Uterus (tissue), 4 donors: ENCODE data around the gene CERS6. TPM values are rescaled to one million over a fixed set of nuclear protein-coding genes. Genes with fewer than 3 reads are reported as not detected.

Source experiments
- DNase-seq, 2 donors: peaks; one replicate each; pipeline ENCODE4 v3.0.0-alpha.2; 2019 to 2020
- H3K27ac ChIP-seq, 2 donors: fragments of 200-600 bp; sonication (generic); 1 replicate in 1 of 2; 2 replicates in 1 of 2; pipeline ENCODE4 v1.5.1; 2016 to 2018
- H3K27me3 ChIP-seq, 2 donors: fragments of 200-600 bp; sonication (generic); one replicate each; pipeline ENCODE4 v1.5.1; 2018 to 2019; ENCODE audit warnings: control low read depth in 1 of 2
- H3K36me3 ChIP-seq, 2 donors: fragments of 200-600 bp; sonication (generic); one replicate each; pipeline ENCODE4 v1.5.1; 2019; ENCODE audit warnings: control low read depth in 1 of 2
- H3K4me1 ChIP-seq, 2 donors: fragments of 200-600 bp; sonication (generic); one replicate each; pipeline ENCODE4 v1.5.1; 2018 to 2019; ENCODE audit warnings: control low read depth in 1 of 2
- H3K4me3 ChIP-seq, 2 donors: fragments of 200-600 bp; sonication (generic); 1 replicate in 1 of 2; 2 replicates in 1 of 2; pipeline ENCODE4 v1.5.1; 2018 to 2019; ENCODE audit warnings: mild to moderate bottlenecking in 1 of 2
- H3K9me3 ChIP-seq, 2 donors: fragments of 200-600 bp; sonication (generic); one replicate each; pipeline ENCODE4 v1.5.1; 2019; ENCODE audit warnings: control low read depth in 1 of 2
- POLR2A ChIP-seq, 2 donors: fragments of 450-650 bp; IDR thresholded peaks; one replicate each; pipeline ENCODE4 v1.6.1; 2016; ENCODE audit warnings: antibody characterized with exemption in 2 of 2, mild to moderate bottlenecking in 1 of 2, moderate library complexity in 1 of 2
- intact Hi-C: fragments of 100-400 bp; cut with DNase I; formaldehyde crosslinking; loops from one replicate; pipeline ENCODE4 v1.15.1; 2023; ENCODE audit warnings: low total_unique reads
- total RNA-seq, 4 donors: library from RNA; depleted of rRNA in 3 of 4; stranded (reverse); fragments of >200 nt in 3 of 4; gene quantifications; one replicate each; pipeline versions ENCODE4 v1.1.0 to v1.2.4, GENCODE V29; 2014 to 2023
- TF ChIP-seq, protein P1 (sequence below), 4 experiments: fragments of 200-600 bp in 2 of 4; fragments of 450-650 bp in 2 of 4; sonication (generic) in 2 of 4; IDR thresholded peaks; one replicate each; pipeline ENCODE4 v1.5.1; 2016 to 2019; ENCODE audit warnings: antibody characterized with exemption in 4 of 4, mild to moderate bottlenecking in 2 of 4, moderate library complexity in 1 of 4
- donor health status: DM: yes; HTN: yes; CAD: no.

CERS6 gene
- total RNA-seq, 4 donors from 2014 or later = 20.0 to 47.2 (median 26.6) TPM

DNA sequence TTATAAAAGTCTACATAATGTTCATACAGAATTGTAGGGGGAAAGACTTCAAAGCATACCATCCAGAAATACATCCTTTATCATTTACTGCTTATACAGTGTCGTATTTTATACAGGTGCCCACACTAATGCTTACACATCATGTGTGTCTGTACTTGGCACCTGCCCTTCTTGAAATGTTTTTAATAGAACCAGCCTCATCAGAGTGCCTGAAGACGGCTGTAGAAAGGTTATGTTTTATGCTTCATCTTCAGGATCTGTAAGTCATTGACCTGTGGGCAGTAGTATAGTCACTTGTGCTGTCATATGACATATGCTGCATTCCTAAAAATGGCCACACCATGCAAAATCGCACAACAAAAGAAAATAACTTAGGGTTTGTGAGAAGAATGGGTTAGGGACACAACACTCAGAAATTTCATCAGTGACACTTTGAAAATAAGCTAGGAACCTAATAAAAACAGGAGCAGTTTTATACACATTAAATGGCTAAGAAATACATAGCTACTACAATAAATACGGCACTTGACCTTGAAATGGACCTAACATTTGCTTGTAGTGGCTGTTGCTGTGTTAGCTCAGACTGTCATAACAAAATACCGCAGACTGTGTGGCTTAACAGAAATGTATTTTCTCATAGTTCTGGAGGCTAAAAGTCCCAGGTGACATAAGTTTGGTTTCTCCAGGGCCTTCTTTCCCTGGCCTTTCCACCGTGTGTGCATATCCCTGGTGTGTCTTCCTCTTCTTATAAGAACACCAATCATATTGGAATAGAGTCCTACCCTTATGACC, 112.6 kb downstream of the CERS6 start:
- TF ChIP-seq POLR2A (IDR thresholded peaks at IDR 0.05) = no peak
- TF ChIP-seq, protein P1, sequence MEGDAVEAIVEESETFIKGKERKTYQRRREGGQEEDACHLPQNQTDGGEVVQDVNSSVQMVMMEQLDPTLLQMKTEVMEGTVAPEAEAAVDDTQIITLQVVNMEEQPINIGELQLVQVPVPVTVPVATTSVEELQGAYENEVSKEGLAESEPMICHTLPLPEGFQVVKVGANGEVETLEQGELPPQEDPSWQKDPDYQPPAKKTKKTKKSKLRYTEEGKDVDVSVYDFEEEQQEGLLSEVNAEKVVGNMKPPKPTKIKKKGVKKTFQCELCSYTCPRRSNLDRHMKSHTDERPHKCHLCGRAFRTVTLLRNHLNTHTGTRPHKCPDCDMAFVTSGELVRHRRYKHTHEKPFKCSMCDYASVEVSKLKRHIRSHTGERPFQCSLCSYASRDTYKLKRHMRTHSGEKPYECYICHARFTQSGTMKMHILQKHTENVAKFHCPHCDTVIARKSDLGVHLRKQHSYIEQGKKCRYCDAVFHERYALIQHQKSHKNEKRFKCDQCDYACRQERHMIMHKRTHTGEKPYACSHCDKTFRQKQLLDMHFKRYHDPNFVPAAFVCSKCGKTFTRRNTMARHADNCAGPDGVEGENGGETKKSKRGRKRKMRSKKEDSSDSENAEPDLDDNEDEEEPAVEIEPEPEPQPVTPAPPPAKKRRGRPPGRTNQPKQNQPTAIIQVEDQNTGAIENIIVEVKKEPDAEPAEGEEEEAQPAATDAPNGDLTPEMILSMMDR (IDR thresholded peaks at IDR 0.05) = no peak
- Histone ChIP-seq H3K27me3 (no peaks in the 10 kb centered on the region), H3K27ac (no peak overlapping the region), H3K9me3 (no peaks in the 10 kb centered on the region), H3K36me3 (no peaks in the 10 kb centered on the region), H3K4me3 (no peak overlapping the region), H3K4me1 (peaks cover 0 to 8% of the 10 kb centered on the region in 2 donors)
- intact Hi-C loops = no loop called here
- no peak for DNase-seq

DNA sequence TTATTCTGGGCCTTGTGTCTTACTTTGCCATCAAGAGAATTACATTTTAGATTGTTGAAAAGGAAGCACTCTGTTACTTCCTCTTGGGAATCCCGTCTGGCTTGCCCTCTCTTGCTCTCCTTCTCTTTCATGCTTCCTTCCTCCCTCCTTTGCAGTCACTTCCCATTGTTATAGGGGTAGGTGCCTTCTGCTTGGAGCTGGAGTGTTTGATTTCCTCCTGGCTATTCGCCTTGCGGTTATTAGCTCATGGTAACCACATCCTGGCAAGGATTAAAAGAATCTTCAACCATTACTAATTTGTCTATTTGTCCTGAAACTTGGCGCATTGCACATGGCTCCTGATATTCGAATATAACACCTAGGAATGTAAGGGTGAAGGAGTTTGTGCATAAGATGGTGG, 115.0 kb downstream of the CERS6 start:
- intact Hi-C loops = no loop called here
- Histone ChIP-seq H3K27me3 (no peaks in the 10 kb centered on the region), H3K36me3 (no peaks in the 10 kb centered on the region), H3K27ac (no peak overlapping the region), H3K4me1 (no peaks in the 10 kb centered on the region), H3K9me3 (no peaks in the 10 kb centered on the region), H3K4me3 (no peak overlapping the region)
- TF ChIP-seq, protein P1 (IDR thresholded peaks at IDR 0.05) = no peak
- no peak for TF ChIP-seq POLR2A (IDR thresholded peaks at IDR 0.05)
- DNase-seq = no peak

DNA sequence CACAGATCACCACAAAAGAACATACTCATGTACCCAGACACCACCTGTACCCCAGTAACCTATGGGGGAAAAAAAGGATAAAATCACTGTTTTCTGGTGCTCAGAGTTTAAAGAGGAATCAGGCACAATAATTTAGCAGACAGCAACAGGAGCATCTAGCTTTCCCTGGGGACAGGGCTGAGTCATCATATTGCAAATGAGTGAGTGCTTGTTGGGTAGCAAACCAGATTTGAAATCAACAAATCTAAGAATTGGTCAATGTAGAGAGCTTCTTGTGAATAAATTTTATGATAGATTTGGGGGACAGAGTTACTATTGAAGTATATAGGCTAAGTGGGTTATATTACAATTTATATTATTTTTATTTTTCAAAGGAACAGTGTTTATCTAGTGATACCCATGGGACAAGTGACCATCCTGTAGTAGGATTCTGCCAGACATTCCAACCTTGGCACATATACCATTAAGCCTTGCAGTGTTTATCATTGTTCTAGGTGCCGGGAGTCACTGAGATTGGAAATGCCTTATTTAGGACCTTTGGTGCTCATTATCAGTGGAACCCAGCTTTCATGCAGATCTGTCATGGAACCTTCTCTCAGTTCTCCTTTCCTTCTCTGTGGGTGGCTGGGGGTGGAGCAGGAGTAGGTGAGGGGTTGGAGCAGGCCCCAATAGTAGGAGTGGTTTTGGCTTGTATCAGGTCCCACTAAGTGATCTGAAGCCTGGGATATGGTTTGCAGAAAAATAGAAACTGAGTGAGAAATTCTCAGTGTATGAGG, 117.2 kb downstream of the CERS6 start:
- Histone ChIP-seq H3K27ac (no peak overlapping the region), H3K9me3 (no peaks in the 10 kb centered on the region), H3K27me3 (no peaks in the 10 kb centered on the region), H3K4me3 (no peak overlapping the region), H3K36me3 (no peaks in the 10 kb centered on the region), H3K4me1 (no peaks in the 10 kb centered on the region)
- DNase-seq = peak in 1 of 2 donors; percentile 30
- TF ChIP-seq POLR2A (IDR thresholded peaks at IDR 0.05) = no peak
- TF ChIP-seq, protein P1 (IDR thresholded peaks at IDR 0.05) = no peak
- intact Hi-C loops = no loop called here

DNA sequence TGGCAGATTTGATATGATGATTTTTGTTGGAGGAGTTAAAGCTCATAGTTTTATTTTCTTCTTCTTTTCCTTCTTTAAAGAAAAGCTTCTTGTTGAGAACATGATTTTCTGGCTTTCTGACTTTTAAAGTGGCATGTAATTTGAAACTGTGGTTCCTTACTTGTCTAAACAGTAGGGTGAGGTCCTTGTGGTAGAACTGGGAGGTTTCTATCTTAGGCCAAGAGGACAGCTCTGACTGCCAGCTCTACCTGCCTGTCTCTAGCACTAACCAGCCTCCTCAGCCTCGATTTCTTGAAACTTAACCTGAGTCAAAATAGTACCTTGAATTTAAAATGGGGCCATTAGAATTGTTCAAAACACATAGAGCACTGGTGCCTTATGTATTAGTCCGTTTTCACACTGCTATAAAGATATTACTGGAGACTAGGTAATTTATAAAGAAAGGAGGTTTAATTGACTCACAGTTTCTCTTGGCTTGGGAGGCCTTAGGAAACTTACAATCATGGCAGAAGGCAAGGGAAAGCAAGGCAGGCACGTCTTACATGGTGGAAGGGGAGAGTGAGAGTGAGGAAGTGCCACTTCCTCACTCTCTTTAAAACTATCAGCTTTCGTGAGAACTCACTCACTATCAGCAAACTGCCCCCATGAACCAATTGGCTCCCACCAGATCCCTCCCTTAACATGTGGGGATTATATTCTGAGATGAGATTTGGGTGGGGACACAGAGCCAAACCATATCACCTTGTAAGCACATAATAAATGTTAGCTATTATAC, 119.0 kb downstream of the CERS6 start:
- Histone ChIP-seq H3K9me3 (no peaks in the 10 kb centered on the region), H3K4me3 (no peak overlapping the region), H3K4me1 (no peaks in the 10 kb centered on the region), H3K36me3 (no peaks in the 10 kb centered on the region), H3K27me3 (no peaks in the 10 kb centered on the region), H3K27ac (no peak overlapping the region)
- TF ChIP-seq POLR2A (IDR thresholded peaks at IDR 0.05) = no peak
- TF ChIP-seq, protein P1 (IDR thresholded peaks at IDR 0.05) = no peak
- intact Hi-C loops = no loop called here
- DNase-seq = no peak
